ENCODE measurements around the gene FRRS1L. TPM values are rescaled to one million over a fixed set of nuclear protein-coding genes. Genes with fewer than 3 reads are reported as not detected.

The FRRS1L gene
- total RNA-seq, 1 donor from 2014 or later = under 0.01 TPM

DNA sequence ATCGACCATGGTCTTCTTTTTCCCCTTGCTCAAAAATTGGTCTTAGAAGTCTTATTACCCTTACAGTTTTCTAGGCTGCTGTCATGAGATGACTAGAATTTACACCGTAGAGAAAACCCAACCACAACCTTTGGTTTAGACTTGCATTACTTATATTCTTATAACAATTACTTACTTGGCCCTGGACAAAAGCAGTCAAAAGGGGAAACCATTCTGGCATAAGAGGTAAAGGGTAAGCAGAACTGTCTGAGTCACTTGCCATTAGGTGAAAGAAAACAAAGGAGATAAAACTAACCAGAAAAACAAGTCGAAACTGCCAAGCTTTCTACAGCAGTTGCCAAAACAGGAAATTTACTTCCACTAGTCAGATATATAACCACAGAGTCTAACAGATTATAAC, 65.2 kb downstream of the FRRS1L start:
- TF ChIP-seq, protein P1, sequence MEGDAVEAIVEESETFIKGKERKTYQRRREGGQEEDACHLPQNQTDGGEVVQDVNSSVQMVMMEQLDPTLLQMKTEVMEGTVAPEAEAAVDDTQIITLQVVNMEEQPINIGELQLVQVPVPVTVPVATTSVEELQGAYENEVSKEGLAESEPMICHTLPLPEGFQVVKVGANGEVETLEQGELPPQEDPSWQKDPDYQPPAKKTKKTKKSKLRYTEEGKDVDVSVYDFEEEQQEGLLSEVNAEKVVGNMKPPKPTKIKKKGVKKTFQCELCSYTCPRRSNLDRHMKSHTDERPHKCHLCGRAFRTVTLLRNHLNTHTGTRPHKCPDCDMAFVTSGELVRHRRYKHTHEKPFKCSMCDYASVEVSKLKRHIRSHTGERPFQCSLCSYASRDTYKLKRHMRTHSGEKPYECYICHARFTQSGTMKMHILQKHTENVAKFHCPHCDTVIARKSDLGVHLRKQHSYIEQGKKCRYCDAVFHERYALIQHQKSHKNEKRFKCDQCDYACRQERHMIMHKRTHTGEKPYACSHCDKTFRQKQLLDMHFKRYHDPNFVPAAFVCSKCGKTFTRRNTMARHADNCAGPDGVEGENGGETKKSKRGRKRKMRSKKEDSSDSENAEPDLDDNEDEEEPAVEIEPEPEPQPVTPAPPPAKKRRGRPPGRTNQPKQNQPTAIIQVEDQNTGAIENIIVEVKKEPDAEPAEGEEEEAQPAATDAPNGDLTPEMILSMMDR (IDR thresholded peaks at IDR 0.05; ENCODE audit: insufficient read depth, low read length, poor library complexity, severe bottlenecking) = no peak
- H3K27me3 ChIP-seq (ENCODE audit: control insufficient read depth, insufficient read depth, low read length) = no peaks in the 10 kb centered on the region
- H3K36me3 ChIP-seq (ENCODE audit: control insufficient read depth, insufficient read depth, low read length) = no peaks in the 10 kb centered on the region
- H3K4me3 ChIP-seq (ENCODE audit: low read depth, low read length) = no peak overlapping the region
- peak; percentile 56 for DNase-seq (ENCODE audit: low read depth)

GRCh38 chr9:109101202-109101595, 65.8 kb downstream of the FRRS1L start:
- DNase-seq (ENCODE audit: low read depth) = no peak
- no peaks in the 10 kb centered on the region for H3K36me3 ChIP-seq (ENCODE audit: control insufficient read depth, insufficient read depth, low read length)
- H3K27me3 ChIP-seq (ENCODE audit: control insufficient read depth, insufficient read depth, low read length) = no peaks in the 10 kb centered on the region
- TF ChIP-seq, protein P1 (IDR thresholded peaks at IDR 0.05; ENCODE audit: insufficient read depth, low read length, poor library complexity, severe bottlenecking) = no peak
- no peak overlapping the region for H3K4me3 ChIP-seq (ENCODE audit: low read depth, low read length)

GRCh38 chr9:109100543-109101201, 66.4 kb downstream of the FRRS1L start:
- no peak for DNase-seq (ENCODE audit: low read depth)

DNA sequence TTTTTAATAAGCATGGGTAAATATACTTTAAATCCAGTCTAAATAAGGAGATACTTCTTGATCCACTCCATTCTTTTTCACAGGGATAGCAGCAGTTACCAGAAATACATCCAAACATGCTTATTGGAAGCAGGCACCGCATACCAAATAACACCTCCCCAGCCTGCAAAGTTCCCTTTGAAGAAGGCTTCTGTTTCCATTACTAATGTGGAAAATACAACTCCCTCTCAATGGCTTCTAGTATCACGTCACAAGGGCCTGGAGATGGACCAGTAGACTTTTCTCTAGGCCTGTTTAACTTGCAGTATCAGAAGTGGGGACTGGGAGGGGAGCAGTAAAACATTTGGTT, 68.1 kb downstream of the FRRS1L start:
- Histone ChIP-seq H3K27me3 (ENCODE audit: control insufficient read depth, insufficient read depth, low read length) (no peaks in the 10 kb centered on the region), H3K36me3 (ENCODE audit: control insufficient read depth, insufficient read depth, low read length) (no peaks in the 10 kb centered on the region), H3K4me3 (ENCODE audit: low read depth, low read length) (no peak overlapping the region)
- DNase-seq (ENCODE audit: low read depth) = no peak
- TF ChIP-seq, protein P1 (IDR thresholded peaks at IDR 0.05; ENCODE audit: insufficient read depth, low read length, poor library complexity, severe bottlenecking) = no peak

More at GRCh38 chr9:109100543-109101201, 66.4 kb downstream of the FRRS1L start:
- Histone ChIP-seq H3K36me3 (ENCODE audit: control insufficient read depth, insufficient read depth, low read length) (no peaks in the 10 kb centered on the region), H3K4me3 (ENCODE audit: low read depth, low read length) (no peak overlapping the region), H3K27me3 (ENCODE audit: control insufficient read depth, insufficient read depth, low read length) (no peaks in the 10 kb centered on the region)
- TF ChIP-seq, protein P1 (IDR thresholded peaks at IDR 0.05; ENCODE audit: insufficient read depth, low read length, poor library complexity, severe bottlenecking) = no peak

DNA sequence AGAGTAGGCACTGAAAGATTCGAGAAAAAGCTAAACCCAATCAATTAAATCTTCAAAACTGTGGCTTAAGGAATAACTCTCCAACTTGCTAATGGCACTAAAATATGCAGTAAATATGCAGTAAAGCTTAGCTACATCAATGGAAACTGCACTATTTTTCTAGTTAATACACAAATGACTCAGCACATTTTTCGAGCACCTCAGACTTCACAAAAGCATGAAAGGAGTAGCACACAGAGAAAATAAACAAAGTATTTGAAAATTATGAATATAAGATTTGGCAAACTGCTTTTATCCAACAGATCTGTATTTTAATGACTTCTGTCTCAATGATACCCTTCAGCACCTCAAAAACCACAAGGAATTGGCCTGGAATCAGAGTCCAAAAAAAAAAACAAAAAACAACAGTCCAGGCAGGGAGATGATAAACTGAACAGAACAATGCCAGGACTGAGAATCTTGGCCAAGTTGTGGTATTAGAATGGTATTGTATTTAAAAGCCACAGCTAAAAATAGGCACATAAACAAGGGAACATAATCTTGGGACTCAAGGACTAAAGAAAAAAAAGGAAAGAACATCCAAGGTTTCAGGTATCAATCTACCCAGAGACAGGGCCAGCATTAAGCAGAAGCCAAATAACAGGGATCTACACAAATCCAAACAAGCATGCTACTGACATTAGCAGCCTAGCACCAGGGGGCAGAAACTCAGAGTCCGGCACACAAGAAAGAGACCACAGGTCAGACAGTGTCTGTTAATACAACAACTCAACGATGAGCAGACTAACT, 68.7 kb downstream of the FRRS1L start:
- H3K36me3 ChIP-seq (ENCODE audit: control insufficient read depth, insufficient read depth, low read length) = no peaks in the 10 kb centered on the region
- H3K4me3 ChIP-seq (ENCODE audit: low read depth, low read length) = no peak overlapping the region
- no peaks in the 10 kb centered on the region for H3K27me3 ChIP-seq (ENCODE audit: control insufficient read depth, insufficient read depth, low read length)
- TF ChIP-seq, protein P1 (IDR thresholded peaks at IDR 0.05; ENCODE audit: insufficient read depth, low read length, poor library complexity, severe bottlenecking) = peak; percentile 35
- DNase-seq (ENCODE audit: low read depth) = no peak

All from kidney epithelial cell (primary cell).